BLaER1 (cell line): ENCODE data around the gene LYPLAL1.
"Not testable (repeated sequence)": the region's sequence is repeated elsewhere in the genome, so short reads cannot be mapped to it uniquely, and the experiment has no call there.

Experiments
- H3K27ac ChIP-seq: shearing (Covaris generic); formaldehyde crosslinking; 2 replicates; pipeline ENCODE4 v1.8.1; 2022
- H3K27me3 ChIP-seq: shearing (Covaris generic); formaldehyde crosslinking; 2 replicates; pipeline ENCODE4 v1.8.1; 2022
- H3K36me3 ChIP-seq: shearing (Covaris generic); formaldehyde crosslinking; 2 replicates; pipeline ENCODE4 v1.8.1; 2022
- H3K4me1 ChIP-seq: shearing (Covaris generic); formaldehyde crosslinking; 2 replicates; pipeline ENCODE4 v1.8.1; 2022
- H3K4me2 ChIP-seq: shearing (Covaris generic); formaldehyde crosslinking; 2 replicates; pipeline ENCODE4 v1.8.1; 2022
- H3K4me3 ChIP-seq: shearing (Covaris generic); formaldehyde crosslinking; 2 replicates; pipeline ENCODE4 v1.8.1; 2022
- H3K9ac ChIP-seq: shearing (Covaris generic); formaldehyde crosslinking; 2 replicates; pipeline ENCODE4 v1.8.1; 2022
- H3K9me3 ChIP-seq: shearing (Covaris generic); formaldehyde crosslinking; 2 replicates; pipeline ENCODE4 v1.8.1; 2022
- H4K20me1 ChIP-seq: shearing (Covaris generic); formaldehyde crosslinking; 2 replicates; pipeline ENCODE4 v1.8.1; 2022
- Cebpa-rat ChIP-seq: shearing (Covaris generic); IDR thresholded peaks from 2 replicates; pipeline ENCODE4 v1.8.1; 2022

The LYPLAL1 gene

DNA sequence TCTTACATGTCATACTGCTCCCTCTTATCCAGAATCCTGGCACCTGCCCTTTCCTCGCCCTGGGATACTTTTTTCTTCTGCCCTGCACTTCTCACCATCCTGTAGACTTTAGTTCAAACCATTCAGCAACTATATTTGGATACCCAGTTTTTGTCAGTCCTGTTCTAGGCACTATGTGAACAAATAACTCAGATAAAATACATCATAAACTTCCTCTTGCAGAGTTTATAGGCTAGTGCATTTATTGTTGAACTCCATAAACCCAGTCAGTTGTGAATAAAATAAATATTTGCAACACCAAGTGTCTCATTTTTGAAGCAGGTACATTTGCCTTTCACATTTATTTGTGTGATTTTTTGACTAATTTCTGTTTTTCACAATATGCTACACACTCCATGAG, 4.3 kb downstream of the LYPLAL1 start:
- H4K20me1 ChIP-seq = peaks cover 8% of the 10 kb centered on the region; the same call in 1 of the 2 replicates
- peaks cover 27% of the 10 kb centered on the region for H3K4me1 ChIP-seq
- H3K36me3 ChIP-seq = peaks cover 27% of the 10 kb centered on the region
- no peaks in the 10 kb centered on the region for H3K9me3 ChIP-seq
- no peak overlapping the region for H3K4me2 ChIP-seq
- H3K27me3 ChIP-seq = no peaks in the 10 kb centered on the region
- H3K9ac ChIP-seq = no peak overlapping the region
- no peak for TF ChIP-seq Cebpa-rat
- H3K4me3 ChIP-seq = no peak overlapping the region
- no peak overlapping the region for H3K27ac ChIP-seq

DNA sequence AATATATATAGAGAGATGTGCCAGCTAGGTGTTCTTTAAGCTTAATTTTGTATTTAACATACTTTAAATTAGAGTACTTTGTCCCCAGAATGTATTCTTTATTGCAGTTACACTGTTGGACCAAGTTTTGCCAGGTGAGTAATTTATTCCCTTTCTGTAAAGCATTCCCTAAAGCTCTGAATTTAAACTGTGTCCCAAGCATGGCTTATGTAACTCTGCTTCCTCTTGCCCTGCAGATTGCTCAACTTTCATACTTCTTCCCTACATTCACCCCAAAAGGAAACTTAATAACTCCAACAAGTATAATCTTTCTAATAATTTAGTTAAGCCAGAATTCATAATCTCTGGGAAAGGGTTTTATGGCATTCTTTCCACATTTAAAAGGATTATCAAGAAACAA, 5.6 kb downstream of the LYPLAL1 start:
- H3K36me3 ChIP-seq = peaks cover 33% of the 10 kb centered on the region
- H3K9me3 ChIP-seq = no peaks in the 10 kb centered on the region
- no peak for TF ChIP-seq Cebpa-rat
- H3K4me3 ChIP-seq = no peak overlapping the region
- peaks cover 23% of the 10 kb centered on the region for H3K4me1 ChIP-seq
- no peak overlapping the region for H3K4me2 ChIP-seq
- no peaks in the 10 kb centered on the region for H3K27me3 ChIP-seq
- H3K27ac ChIP-seq = no peak overlapping the region
- peaks cover 8% of the 10 kb centered on the region; the same call in 1 of the 2 replicates for H4K20me1 ChIP-seq
- H3K9ac ChIP-seq = no peak overlapping the region

DNA sequence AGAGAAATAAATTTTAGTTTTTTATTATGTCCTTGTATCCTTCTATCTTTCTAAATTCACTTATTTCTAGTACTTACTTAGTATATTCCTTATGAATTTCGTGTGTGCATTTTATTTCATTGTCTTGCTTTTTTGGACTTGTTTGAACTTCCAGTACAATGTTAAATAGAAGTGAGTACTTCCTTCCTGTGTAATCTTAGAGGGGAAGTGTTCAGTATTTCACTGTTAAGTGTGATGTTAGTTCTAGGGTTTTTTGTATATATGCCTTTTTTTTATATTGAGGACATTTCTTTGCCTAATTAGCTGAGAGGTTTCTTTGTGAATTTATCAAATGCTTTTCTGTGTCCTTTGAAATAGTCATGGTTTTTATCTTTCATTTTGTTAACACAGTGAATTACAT, 10.7 kb downstream of the LYPLAL1 start:
- Histone ChIP-seq H3K9me3 (no peaks in the 10 kb centered on the region), H3K4me1 (peaks cover 13% of the 10 kb centered on the region), H3K36me3 (peaks cover 35% of the 10 kb centered on the region), H3K9ac (no peak overlapping the region), H3K4me2 (no peak overlapping the region), H4K20me1 (0 out of 2 replicates have a peak, but pooled peaks cover 5% of the 10 kb centered on the region), H3K27me3 (no peaks in the 10 kb centered on the region), H3K4me3 (no peak overlapping the region), H3K27ac (no peak overlapping the region)
- TF ChIP-seq Cebpa-rat = no peak

DNA sequence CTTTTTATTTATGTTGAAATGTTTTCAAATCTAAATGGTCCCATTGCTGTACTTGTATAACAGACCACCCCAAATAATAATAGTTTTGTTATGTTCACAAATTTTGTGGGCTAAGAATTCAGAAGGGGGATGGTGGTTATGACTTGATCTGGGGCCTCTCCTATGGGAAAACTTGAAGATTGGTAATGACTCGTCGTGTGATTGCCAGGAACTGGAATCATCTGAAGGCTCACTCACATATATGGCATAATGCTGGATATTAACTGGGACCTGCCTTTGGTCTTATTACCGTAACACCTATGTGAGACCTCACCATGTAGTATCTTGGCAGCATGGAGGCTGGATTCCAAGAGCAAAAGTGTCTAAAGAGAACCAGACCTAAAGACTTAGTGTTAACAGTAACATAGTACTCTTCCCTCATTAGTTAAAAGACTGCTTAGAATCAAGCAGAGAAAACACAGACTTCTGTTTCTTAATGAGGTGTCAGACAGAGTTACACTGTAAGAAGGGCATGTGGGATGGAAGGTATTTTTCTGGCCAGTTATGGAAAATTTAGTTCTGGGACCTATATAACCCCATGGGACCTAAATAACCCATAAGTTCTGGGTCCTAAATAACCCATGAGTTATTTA, 11.9 kb downstream of the LYPLAL1 start:
- Histone ChIP-seq H3K27me3 (no peaks in the 10 kb centered on the region), H4K20me1 (peaks cover 10% of the 10 kb centered on the region; the same call in 1 of the 2 replicates), H3K36me3 (peaks cover 28% of the 10 kb centered on the region), H3K4me2 (no peak overlapping the region), H3K4me3 (no peak overlapping the region), H3K9ac (no peak overlapping the region), H3K4me1 (peaks cover 13% of the 10 kb centered on the region), H3K27ac (no peak overlapping the region), H3K9me3 (no peaks in the 10 kb centered on the region)
- no peak for TF ChIP-seq Cebpa-rat

DNA sequence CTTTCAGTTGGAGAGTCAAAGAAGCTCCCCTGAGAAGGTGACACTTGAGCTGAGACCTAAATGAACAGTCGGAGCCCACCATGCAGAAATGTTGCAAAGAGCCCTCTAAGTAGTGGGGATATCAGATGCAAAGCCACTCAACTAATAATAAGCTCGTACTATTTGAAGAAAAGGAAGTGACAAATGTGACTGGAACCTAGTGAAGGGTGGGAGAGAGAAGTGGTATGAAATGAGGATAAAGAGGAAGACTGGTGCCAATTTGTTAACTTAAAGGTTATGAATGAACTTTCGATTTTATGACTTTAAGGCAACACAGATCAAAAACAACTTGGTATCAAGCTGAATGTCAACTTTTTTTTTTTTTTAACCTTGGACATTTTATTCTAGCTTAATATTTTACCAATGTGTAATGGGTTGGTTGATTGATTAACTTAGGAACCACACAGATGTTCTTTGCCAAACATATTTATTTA, 14.7 kb downstream of the LYPLAL1 start:
- Histone ChIP-seq H3K4me1 (peaks cover 13% of the 10 kb centered on the region), H3K4me2 (no peak overlapping the region), H3K27ac (no peak overlapping the region), H3K9me3 (no peaks in the 10 kb centered on the region), H3K36me3 (peaks cover 6% of the 10 kb centered on the region; the same call in 1 of the 2 replicates), H3K9ac (no peak overlapping the region), H3K4me3 (no peak overlapping the region), H4K20me1 (peaks cover 10% of the 10 kb centered on the region; the same call in 1 of the 2 replicates), H3K27me3 (no peaks in the 10 kb centered on the region)
- no peak for TF ChIP-seq Cebpa-rat

DNA sequence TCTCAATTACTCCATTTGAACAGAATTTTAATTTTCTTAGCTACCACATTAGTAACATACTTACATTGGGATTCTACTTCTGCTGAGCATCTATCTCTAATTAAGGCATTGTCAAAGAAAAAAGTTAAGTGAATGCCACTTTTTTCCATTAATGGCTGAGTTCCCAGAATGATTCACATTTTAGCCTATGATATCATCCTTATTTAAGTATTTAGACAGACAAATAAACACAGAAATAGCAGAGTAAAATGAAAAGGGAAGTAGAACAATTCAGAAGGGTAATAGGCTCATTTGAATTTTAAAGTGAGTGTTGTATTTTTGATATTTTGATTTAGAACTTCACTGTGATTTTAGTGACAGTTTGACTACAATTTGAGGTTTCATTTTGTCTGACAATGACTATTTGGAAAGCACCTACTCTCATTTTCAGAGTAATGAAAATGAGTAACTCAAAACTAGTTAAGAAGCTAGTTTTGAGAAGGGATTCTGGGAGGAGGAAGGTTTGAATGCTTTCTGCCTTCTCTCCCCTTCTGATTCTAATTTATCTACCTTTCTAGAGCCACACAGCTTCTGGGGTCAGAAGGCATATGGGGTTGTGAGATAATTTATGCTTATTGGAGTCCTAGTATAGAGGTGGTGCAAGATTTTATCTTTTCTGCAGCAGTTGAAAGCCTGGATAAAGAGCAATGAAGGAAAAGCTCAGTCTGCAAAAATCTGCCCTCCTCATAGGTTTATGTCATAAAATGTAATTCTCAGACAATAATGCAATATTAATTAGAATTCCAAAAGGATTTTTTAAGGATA, 15.5 kb downstream of the LYPLAL1 start:
- Histone ChIP-seq H3K27ac (no peak overlapping the region), H3K4me2 (no peak overlapping the region), H3K4me3 (no peak overlapping the region)

DNA sequence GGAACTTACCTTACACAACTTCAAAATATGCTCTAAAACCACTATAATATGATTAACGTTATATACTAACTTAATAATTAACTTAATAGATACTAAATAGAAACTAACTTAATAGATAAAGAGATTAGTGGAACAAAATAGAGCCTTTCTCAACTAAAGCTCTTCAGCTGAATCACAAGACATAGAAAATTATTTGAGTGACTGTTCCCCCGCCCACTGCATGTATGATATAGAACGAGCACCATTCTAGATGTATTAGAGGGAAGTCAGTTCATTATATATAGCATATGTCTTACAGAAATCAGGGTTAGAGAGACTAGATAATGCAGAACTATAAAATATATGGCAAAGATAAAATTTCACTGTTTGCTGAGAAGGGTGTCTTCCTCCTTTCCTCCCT, 16.3 kb downstream of the LYPLAL1 start:
- Histone ChIP-seq H3K27me3 (no peaks in the 10 kb centered on the region), H3K4me3 (no peak overlapping the region), H3K36me3 (peaks cover 10% of the 10 kb centered on the region; the same call in 1 of the 2 replicates), H4K20me1 (peaks cover 10% of the 10 kb centered on the region; the same call in 1 of the 2 replicates), H3K27ac (no peak overlapping the region), H3K9me3 (no peaks in the 10 kb centered on the region), H3K9ac (no peak overlapping the region), H3K4me2 (no peak overlapping the region), H3K4me1 (peaks cover 8% of the 10 kb centered on the region)
- TF ChIP-seq Cebpa-rat = no peak

More for the DNA sequence above, 15.5 kb downstream of the LYPLAL1 start:
- no peaks in the 10 kb centered on the region for H3K9me3 ChIP-seq
- no peaks in the 10 kb centered on the region for H3K27me3 ChIP-seq
- H3K9ac ChIP-seq = no peak overlapping the region
- H3K36me3 ChIP-seq = peaks cover 4% of the 10 kb centered on the region; the same call in 1 of the 2 replicates
- no peak for TF ChIP-seq Cebpa-rat
- peaks cover 12% of the 10 kb centered on the region for H3K4me1 ChIP-seq
- peaks cover 10% of the 10 kb centered on the region; the same call in 1 of the 2 replicates for H4K20me1 ChIP-seq

DNA sequence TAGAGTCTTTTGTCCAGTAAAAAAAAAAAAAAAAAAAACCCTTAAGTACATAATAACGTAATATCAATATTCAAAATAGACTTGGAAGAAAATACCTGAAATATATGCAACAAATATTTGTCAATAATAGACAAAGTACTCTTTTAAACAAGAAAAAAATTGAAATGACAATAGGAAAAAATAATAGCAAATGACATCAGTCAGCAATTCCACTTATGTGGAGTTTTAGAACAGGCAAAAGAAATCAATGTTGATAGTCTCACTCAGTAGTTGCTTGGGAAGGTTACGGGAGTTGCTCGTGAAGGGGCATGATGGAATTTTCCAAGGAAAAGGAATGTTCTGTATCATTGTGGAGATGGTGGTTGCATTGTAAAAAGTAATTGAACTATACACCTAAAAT, 16.9 kb downstream of the LYPLAL1 start:
- Histone ChIP-seq H3K36me3 (peaks cover 10% of the 10 kb centered on the region), H3K4me1 (peaks cover 8% of the 10 kb centered on the region), H4K20me1 (peaks cover 10% of the 10 kb centered on the region; the same call in 1 of the 2 replicates), H3K9me3 (no peaks in the 10 kb centered on the region), H3K4me2 (no peak overlapping the region), H3K9ac (no peak overlapping the region), H3K27ac (no peak overlapping the region), H3K27me3 (no peaks in the 10 kb centered on the region), H3K4me3 (no peak overlapping the region)
- TF ChIP-seq Cebpa-rat = no peak

DNA sequence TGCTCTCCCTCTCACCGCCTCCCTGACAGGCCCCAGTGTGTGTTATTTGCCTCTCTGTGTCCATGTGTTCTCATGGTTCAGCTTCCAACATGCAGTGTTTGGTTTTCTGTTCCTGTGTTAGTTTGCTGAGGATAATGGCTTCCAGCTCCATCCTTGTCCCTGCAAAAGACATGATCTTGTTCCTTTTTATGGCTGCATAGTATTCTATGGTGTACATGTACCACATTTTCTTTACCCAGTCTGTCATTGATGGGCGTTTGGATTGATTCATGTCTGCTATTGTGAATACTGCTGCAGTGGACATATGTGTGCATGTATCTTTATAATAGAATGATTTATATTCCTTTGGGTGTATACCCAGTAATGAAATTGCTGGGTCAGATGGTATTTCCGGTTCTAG, 22.2 kb downstream of the LYPLAL1 start:
- H3K27me3 ChIP-seq, H3K9ac ChIP-seq, H3K4me2 ChIP-seq, H3K9me3 ChIP-seq, H4K20me1 ChIP-seq, H3K4me3 ChIP-seq, H3K27ac ChIP-seq, H3K4me1 ChIP-seq: not testable (repeated sequence)
- H3K36me3 ChIP-seq = peaks cover 34% of the 10 kb centered on the region

DNA sequence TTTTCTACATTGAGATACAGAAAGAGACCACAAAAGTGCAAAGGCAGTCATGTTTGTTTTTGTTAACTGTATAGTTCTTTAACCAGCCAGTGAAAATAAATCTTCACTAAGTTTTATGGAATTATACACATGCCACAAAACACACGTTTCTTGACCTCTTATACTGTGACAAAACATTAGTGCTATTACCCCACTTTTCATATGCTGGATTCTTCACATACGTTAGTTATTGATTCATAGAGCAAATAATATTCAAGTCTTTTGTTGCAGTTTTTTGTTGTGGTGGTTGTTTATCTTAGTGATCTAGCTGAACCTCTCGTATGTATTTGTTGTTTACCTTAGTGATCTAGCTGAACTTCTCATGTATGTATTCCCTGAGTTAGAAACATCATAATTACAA, 28.0 kb downstream of the LYPLAL1 start:
- Histone ChIP-seq H3K9ac (no peak overlapping the region), H3K36me3 (peaks cover 17% of the 10 kb centered on the region), H3K27ac (no peak overlapping the region), H3K4me2 (no peak overlapping the region), H3K27me3 (no peaks in the 10 kb centered on the region), H3K4me1 (no peaks in the 10 kb centered on the region), H4K20me1 (no peaks in the 10 kb centered on the region), H3K9me3 (no peaks in the 10 kb centered on the region), H3K4me3 (no peak overlapping the region)
- no peak for TF ChIP-seq Cebpa-rat
